LNCaP clone FGC (cell line): ENCODE results near the gene FUCA1.

Source experiments
- DNase-seq: peaks from one replicate; pipeline ENCODE4 v3.0.0-alpha.2; 2011; ENCODE audit warnings: low read depth
- H3K4me3 ChIP-seq: 2 replicates; pipeline ENCODE4 v1.5.1; 2011; ENCODE audit warnings: mild to moderate bottlenecking, low read depth, low read length, control low read depth
- TF ChIP-seq, protein P1 (sequence below): IDR thresholded peaks from 2 replicates; pipeline ENCODE4 v1.5.1; 2012; ENCODE audit warnings: mild to moderate bottlenecking; ENCODE audit not compliant: control insufficient read depth, insufficient read depth; ENCODE audit errors: extremely low read depth

Gene FUCA1

DNA sequence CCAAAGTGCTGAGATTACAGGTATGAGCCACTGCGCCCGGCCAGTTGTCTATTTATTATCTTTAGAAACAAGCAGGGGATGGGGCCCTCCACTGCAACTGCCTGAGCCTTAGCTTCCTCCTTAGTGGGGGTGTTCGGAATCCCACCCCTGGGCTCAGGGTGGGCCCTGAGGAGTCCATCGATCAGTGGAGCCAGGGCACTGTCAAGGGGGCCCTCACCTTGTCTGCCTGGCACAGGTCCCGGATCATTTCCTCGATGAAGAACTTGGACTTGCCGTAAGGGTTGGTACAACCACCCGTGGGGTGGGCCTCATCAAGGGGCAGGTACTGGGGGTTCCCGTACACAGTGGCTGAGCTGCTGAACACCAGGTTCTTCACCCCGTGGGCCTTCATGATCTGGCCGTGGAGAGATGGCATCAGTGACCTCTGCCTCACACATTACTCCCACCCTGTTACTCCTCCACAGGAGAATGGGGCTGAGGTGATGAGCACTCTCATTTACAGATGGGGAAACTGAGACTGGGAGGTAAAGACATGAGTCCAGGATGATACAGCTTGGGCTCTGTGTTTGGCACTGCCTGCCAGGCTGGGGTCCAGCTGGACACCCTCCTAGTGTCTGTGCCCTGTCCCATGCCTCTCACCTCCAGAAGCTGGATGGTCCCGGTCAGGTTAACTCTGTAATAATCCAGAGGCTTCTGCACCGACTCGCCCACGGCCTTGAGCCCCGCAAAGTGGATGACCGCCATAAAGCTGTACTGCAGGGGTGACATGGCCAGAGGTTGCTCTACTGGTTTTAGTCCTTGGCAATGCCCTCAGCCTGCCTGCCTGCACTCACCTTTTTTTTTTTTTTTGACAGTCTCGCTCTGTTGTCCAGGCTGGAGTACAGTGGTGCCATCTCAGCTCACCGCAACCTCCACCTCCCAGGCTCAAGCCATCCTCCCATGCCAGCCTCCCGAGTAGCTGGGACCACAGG lies 70.3 kb downstream of the FUCA1 start:
- TF ChIP-seq, protein P1, sequence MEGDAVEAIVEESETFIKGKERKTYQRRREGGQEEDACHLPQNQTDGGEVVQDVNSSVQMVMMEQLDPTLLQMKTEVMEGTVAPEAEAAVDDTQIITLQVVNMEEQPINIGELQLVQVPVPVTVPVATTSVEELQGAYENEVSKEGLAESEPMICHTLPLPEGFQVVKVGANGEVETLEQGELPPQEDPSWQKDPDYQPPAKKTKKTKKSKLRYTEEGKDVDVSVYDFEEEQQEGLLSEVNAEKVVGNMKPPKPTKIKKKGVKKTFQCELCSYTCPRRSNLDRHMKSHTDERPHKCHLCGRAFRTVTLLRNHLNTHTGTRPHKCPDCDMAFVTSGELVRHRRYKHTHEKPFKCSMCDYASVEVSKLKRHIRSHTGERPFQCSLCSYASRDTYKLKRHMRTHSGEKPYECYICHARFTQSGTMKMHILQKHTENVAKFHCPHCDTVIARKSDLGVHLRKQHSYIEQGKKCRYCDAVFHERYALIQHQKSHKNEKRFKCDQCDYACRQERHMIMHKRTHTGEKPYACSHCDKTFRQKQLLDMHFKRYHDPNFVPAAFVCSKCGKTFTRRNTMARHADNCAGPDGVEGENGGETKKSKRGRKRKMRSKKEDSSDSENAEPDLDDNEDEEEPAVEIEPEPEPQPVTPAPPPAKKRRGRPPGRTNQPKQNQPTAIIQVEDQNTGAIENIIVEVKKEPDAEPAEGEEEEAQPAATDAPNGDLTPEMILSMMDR, result no peak
- H3K4me3 ChIP-seq, result no peak overlapping the region
- no peak for DNase-seq

- TF ChIP-seq, protein P1, result peak; percentile 49
- DNase-seq, result no peak
These were observed 71.4 kb downstream of the FUCA1 start for GRCh38 chr1:23796466-23797271.

GRCh38 chr1:23795676-23796465 lies 72.2 kb downstream of the FUCA1 start:
- no peak for DNase-seq
- no peak overlapping the region for H3K4me3 ChIP-seq
- TF ChIP-seq, protein P1, result no peak

More at GRCh38 chr1:23796466-23797271, 71.4 kb downstream of the FUCA1 start:
- H3K4me3 ChIP-seq, result no peak overlapping the region
